Progenitor cell of endocrine pancreas (in vitro differentiated cells): ENCODE measurements around the gene DDX56. TPM values are rescaled to one million over a fixed set of nuclear protein-coding genes. Genes with fewer than 3 reads are reported as not detected.

Experiments
- DNase-seq: peaks from one replicate; pipeline ENCODE4 v3.0.0; 2021; ENCODE audit warnings: low spot score; ENCODE audit not compliant: unreplicated experiment
- H3K27ac Mint-ChIP-seq: 2 replicates; pipeline ENCODE4 v1.8.0; 2021; ENCODE audit warnings: mild to moderate bottlenecking, moderate library complexity, mixed read lengths
- H3K27me3 Mint-ChIP-seq: 2 replicates; pipeline ENCODE4 v1.8.0; 2021; ENCODE audit warnings: mixed read lengths
- H3K36me3 Mint-ChIP-seq: 2 replicates; pipeline ENCODE4 v1.8.0; 2022; ENCODE audit warnings: mixed read lengths; ENCODE audit not compliant: insufficient read depth
- H3K4me1 Mint-ChIP-seq: 2 replicates; pipeline ENCODE4 v1.8.0; 2021; ENCODE audit warnings: low read depth, mixed read lengths
- H3K4me3 Mint-ChIP-seq: 2 replicates; pipeline ENCODE4 v1.8.0; 2021; ENCODE audit warnings: low read depth, mild to moderate bottlenecking, moderate library complexity, mixed read lengths
- H3K9me3 Mint-ChIP-seq: 2 replicates; pipeline ENCODE4 v1.8.0; 2021; ENCODE audit warnings: low read depth, mixed read lengths
- total RNA-seq: library from RNA; stranded (reverse); gene quantifications from 2 replicates; pipeline ENCODE4 v1.2.1, GENCODE V29; 2021
- TF ChIP-seq, protein P1 (sequence below): fragments of 200-600 bp; sonication (generic); IDR thresholded peaks from one replicate; pipeline ENCODE4 v1.5.0; 2021; ENCODE audit warnings: antibody characterized with exemption, mild to moderate bottlenecking; ENCODE audit not compliant: unreplicated experiment

The DDX56 gene
- total RNA-seq, 1 donor from 2014 or later = 111 TPM

DNA sequence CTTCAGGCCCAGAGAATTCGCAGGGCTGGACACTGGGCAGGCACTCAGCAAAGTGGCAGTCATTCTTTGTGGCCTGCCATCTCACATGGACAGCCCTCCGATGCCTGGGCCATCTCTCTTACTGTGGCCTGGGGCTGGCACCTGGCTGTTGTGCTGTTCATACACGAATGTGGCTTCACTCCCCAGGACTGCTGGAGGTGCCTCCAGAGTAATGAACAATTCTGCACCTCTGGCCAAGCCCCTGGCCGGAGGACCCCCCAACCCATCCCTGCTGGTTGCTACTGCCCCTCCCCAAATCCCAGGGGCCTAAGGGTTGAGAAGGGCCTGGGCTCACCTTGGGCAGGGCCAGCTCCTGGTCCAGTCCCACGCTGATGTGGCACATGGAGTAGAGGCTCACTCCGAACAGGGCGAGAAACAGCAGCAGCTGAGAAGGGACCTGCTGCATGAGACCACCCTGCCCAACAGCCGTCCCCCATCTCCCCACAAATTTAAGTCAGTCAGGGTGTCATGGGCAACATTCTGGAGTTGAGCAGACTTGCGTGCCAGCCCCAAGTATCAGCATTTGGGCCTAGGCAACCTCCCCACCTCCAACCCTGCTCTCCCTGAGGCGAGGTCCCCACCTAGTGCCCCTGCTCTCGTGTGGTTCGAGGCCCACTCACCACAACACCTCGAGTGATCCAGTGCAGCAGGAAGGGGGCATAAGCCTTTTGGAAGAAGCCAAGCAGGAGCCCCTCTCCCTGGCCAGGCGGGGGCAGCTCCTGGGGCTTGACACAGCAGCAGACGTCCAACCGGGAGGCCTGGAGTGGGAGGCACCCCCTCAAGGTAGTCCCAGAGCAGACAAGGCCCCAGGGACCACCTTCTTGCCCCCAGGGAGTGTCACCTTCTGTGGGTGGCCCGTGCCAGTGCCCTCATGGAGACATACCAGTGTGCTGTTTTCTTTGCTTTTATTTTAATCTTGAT, 42.0 kb downstream of the DDX56 start:
- Mint-ChIP-seq H3K4me1 (no peaks in the 10 kb centered on the region), H3K27ac (no peak overlapping the region), H3K27me3 (no peaks in the 10 kb centered on the region), H3K4me3 (no peak overlapping the region), H3K9me3 (peaks cover 2% of the 10 kb centered on the region), H3K36me3 (peaks cover 29% of the 10 kb centered on the region)
- no peak for DNase-seq
- TF ChIP-seq, protein P1, sequence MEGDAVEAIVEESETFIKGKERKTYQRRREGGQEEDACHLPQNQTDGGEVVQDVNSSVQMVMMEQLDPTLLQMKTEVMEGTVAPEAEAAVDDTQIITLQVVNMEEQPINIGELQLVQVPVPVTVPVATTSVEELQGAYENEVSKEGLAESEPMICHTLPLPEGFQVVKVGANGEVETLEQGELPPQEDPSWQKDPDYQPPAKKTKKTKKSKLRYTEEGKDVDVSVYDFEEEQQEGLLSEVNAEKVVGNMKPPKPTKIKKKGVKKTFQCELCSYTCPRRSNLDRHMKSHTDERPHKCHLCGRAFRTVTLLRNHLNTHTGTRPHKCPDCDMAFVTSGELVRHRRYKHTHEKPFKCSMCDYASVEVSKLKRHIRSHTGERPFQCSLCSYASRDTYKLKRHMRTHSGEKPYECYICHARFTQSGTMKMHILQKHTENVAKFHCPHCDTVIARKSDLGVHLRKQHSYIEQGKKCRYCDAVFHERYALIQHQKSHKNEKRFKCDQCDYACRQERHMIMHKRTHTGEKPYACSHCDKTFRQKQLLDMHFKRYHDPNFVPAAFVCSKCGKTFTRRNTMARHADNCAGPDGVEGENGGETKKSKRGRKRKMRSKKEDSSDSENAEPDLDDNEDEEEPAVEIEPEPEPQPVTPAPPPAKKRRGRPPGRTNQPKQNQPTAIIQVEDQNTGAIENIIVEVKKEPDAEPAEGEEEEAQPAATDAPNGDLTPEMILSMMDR = no peak

DNA sequence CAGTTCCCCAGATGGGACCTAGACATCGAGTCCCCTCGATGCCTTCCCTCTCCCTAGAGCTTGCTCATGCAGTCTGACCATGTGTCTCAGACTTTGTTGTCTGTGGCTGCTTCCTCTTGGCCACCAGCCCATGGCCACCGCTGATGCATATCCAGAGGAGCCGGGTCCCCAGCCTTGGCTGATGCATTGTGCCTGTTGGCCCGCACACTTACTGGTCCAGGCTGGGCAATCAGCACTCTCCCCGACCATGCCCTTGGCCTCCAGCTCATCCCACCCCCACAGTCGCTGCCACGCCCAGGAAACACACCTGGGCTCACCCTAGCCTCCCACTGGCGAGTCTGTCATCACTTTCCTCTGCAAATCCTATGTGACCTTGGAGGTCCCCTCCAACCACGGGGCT, 42.7 kb downstream of the DDX56 start:
- Mint-ChIP-seq H3K36me3 (peaks cover 31% of the 10 kb centered on the region), H3K27ac (no peak overlapping the region), H3K9me3 (peaks cover 2% of the 10 kb centered on the region), H3K4me3 (no peak overlapping the region), H3K27me3 (no peaks in the 10 kb centered on the region), H3K4me1 (no peaks in the 10 kb centered on the region)
- TF ChIP-seq, protein P1 = no peak
- DNase-seq = no peak

DNA sequence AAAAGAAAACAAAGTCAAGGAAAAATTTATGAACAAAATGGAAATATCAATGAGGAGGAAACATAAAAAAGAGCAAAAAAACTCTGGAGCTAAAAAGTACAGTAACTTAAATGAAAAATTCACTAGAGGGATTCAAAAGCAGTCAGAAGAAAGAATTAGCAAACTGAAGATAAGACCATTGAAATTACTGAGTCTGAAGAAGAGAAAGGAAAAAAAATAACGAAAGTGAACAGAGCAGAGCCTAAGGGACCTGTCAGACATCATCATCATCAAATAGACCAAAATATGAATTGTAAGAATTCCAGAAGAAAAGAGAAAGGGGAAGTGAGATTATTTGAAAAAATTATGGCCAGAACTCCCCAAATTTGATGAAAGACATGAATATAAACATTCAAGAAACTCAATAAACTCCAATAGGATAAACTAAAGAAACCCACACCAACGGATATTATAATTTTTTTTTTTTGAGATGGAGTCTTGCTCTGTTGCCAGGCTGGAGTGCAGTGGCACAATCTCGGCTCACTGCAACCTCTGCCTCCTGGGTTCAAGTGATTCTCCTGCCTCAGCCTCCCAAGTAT, 48.8 kb downstream of the DDX56 start:
- H3K27ac Mint-ChIP-seq = no peak overlapping the region

DNA sequence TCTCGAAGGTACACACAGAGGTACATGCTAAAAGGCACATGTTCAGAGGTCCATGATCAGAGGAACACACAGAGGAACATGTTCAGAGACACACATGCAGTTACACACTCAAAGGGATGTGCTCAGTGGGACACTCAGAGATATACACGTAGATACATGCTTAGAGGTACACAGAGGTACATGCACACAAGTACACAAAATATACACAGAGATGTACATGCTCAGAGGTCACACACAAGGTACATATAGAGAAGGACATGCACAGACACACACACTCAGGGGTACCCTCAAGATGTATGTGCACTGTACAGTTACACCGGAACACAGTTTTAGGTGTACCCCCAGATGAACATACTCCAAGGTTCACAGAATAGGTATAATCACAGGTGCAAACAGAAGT, 51.4 kb downstream of the DDX56 start:
- Mint-ChIP-seq H3K27ac (no peak overlapping the region), H3K9me3 (peaks cover 10% of the 10 kb centered on the region), H3K4me1 (no peaks in the 10 kb centered on the region), H3K4me3 (no peak overlapping the region), H3K36me3 (peaks cover 23% of the 10 kb centered on the region), H3K27me3 (no peaks in the 10 kb centered on the region)
- TF ChIP-seq, protein P1 = no peak
- DNase-seq = no peak

More for the DNA sequence above, 48.8 kb downstream of the DDX56 start:
- Mint-ChIP-seq H3K4me3 (no peak overlapping the region), H3K36me3 (peaks cover 28% of the 10 kb centered on the region), H3K9me3 (peaks cover 12% of the 10 kb centered on the region), H3K27me3 (no peaks in the 10 kb centered on the region), H3K4me1 (no peaks in the 10 kb centered on the region)
- no peak for DNase-seq
- TF ChIP-seq, protein P1 = no peak

DNA sequence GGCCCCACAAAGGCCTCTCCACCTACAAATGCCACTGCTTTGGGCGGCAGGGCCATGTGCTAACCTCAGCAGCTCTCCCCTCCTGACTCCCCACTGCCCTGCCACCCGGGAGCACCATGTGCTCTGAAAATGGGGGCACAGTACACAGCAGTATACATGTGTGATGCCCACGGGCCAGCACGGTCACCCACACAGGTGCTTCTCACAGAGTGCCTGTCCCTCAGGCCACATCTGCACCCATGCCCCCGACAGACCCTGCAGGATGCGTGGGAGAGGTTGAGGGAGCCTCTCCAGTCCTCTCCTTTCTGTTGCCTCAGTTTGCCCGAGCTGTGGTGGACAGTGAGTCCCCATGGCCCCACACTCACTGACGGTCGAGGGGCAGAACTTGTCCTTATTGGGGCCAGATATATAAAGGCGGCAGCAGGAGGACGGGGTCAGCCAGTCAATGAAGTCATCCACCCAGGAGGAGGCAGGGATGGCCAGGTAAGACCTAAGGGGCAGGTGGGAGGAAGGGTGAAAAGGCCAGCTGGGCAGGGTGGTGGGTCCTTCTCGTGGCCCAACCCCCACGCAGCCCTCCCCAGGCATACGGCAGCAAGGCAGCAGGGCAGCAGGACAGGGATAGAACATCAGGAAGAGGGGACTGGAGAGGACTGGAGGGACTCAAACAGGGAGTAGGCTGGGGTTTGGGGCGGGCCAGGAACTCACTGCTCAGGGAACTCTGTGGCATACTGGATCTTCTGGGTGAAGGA, 52.2 kb downstream of the DDX56 start:
- Mint-ChIP-seq H3K27me3 (no peaks in the 10 kb centered on the region), H3K9me3 (peaks cover 10% of the 10 kb centered on the region), H3K27ac (no peak overlapping the region), H3K4me3 (no peak overlapping the region), H3K4me1 (no peaks in the 10 kb centered on the region), H3K36me3 (peaks cover 21% of the 10 kb centered on the region)
- TF ChIP-seq, protein P1 = no peak
- no peak for DNase-seq
